Measurements from ENCODE around the gene MIGA2. TPM values are rescaled to one million over a fixed set of nuclear protein-coding genes. Genes with fewer than 3 reads are reported as not detected.
A peak's percentile ranks its signal among the peaks of the same experiment; 100 is the strongest.

Gene MIGA2
- total and polyA plus RNA-seq, 2 donors (not counting 1 experiment from before 2014, with no cell fraction given), result 62.1 to 78.1 TPM

DNA sequence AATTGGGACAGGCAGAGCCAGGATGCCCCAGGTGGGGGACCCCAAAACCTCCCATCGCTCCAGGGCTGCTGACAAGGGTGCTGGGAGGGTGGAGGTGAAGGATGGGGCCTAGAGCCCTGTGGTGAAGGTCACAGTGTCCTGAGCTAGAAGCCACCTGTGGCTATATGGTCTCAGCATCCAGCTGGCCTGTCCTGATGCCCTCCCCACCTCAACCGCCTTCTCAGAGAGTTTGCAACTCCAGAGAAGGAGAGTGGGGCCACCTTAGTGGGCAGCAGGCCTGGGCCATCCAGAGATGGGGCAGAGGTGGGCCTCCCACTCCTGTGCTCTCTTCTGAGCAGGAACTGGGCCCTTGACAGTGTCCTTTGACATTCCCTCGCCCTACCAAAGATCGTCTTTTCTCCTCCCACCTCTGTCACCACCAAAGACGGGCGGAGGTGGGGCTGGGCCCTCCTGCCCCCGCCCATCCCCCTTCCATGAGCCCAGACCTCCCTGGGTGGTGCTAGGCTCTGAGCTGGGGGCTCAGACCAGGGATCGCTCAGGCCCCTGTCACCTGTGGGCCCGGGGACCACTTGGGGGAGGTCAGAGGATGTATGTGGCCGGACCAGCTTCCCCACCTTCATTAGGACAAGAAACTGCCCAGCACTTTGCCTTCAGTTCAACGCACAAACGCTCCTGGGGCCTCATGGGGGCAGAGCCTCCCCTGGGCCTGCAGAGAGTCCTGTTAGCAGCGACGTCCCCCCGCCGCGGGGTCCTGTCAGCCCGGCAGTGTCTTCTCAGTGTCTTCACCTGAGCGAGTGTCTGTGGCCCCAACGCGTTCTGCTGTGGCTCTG lies 34.5 kb downstream of the MIGA2 start:
- intact Hi-C loops (cut with micrococcal nuclease), result no loop called here
- CTCF ChIA-PET, result no interaction called here
- Histone ChIP-seq H3K4me3 (ENCODE audit: control extremely low read depth in 1 of 5, extremely low read depth in 1 of 5, insufficient read depth in 1 of 5, low read depth in 2 of 5, low read length in 4 of 5) (no peak overlapping the region), H2AFZ (ENCODE audit: insufficient read depth, low read depth, low read length, poor library complexity, severe bottlenecking) (no peak overlapping the region), H3K4me1 (ENCODE audit: control insufficient read depth in 2 of 2, insufficient read depth in 2 of 2, low read length in 2 of 2) (peaks cover 25 to 37% of the 10 kb centered on the region in 2 donors), H3K36me3 (replicated peaks in 1 of 2; ENCODE audit: control extremely low read depth in 1 of 2, control insufficient read depth in 1 of 2, extremely low read depth in 1 of 2, insufficient read depth in 2 of 2, low read length in 1 of 2) (peaks cover 0 to 5% of the 10 kb centered on the region in 2 experiments), H3K79me2 (ENCODE audit: control insufficient read depth, insufficient read depth, low read length) (no peaks in the 10 kb centered on the region), H4K20me1 (ENCODE audit: control insufficient read depth, insufficient read depth, low read length, poor library complexity, severe bottlenecking) (no peaks in the 10 kb centered on the region), H3K9ac (ENCODE audit: low read length) (no peak overlapping the region), H3K27me3 (replicated peaks in 1 of 4; ENCODE audit: control extremely low read depth in 1 of 4, control insufficient read depth in 3 of 4, insufficient read depth in 4 of 4, low read length in 3 of 4) (no peaks in the 10 kb centered on the region), H3K9me3 (ENCODE audit: control extremely low read depth in 1 of 3, control insufficient read depth in 2 of 3, insufficient read depth in 1 of 3, low read length in 2 of 3) (no peaks in the 10 kb centered on the region), H3K4me2 (replicated peaks; ENCODE audit: low read depth, low read length, poor library complexity, severe bottlenecking) (peak overlapping the region; percentile 76), H3K27ac (ENCODE audit: low read length in 2 of 2) (peak overlapping the region in 1 of 2 donors; percentile 12)
- ATAC-seq (ENCODE audit: low read depth) (no peak), DNase-seq (no peak)
- Mint-ChIP-seq H3K27ac (no peak overlapping the region), H3K9me3 (ENCODE audit: insufficient read depth) (no peaks in the 10 kb centered on the region), H3K4me1 (peaks cover 25% of the 10 kb centered on the region), H3K27me3 (no peaks in the 10 kb centered on the region), H3K4me3 (no peak overlapping the region)
- no peak for TF ChIP-seq EZH2 (IDR thresholded peaks at IDR 0.05; ENCODE audit: borderline replicate concordance, insufficient read depth, low read depth, low read length, poor library complexity, severe bottlenecking)
- TF ChIP-seq, protein P1, sequence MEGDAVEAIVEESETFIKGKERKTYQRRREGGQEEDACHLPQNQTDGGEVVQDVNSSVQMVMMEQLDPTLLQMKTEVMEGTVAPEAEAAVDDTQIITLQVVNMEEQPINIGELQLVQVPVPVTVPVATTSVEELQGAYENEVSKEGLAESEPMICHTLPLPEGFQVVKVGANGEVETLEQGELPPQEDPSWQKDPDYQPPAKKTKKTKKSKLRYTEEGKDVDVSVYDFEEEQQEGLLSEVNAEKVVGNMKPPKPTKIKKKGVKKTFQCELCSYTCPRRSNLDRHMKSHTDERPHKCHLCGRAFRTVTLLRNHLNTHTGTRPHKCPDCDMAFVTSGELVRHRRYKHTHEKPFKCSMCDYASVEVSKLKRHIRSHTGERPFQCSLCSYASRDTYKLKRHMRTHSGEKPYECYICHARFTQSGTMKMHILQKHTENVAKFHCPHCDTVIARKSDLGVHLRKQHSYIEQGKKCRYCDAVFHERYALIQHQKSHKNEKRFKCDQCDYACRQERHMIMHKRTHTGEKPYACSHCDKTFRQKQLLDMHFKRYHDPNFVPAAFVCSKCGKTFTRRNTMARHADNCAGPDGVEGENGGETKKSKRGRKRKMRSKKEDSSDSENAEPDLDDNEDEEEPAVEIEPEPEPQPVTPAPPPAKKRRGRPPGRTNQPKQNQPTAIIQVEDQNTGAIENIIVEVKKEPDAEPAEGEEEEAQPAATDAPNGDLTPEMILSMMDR (IDR thresholded peaks at IDR 0.05), result no peak
- WGBS (ENCODE audit: insufficient coverage), result 79% methylated on average over 15 of the region's 21 CpGs
- POLR2A ChIA-PET, result interaction anchor here (2.3 kb wide), 1 partner anchor 10 kb away, joined by 15 read pairs; the partner anchor contains the start of gene DOLPP1

DNA sequence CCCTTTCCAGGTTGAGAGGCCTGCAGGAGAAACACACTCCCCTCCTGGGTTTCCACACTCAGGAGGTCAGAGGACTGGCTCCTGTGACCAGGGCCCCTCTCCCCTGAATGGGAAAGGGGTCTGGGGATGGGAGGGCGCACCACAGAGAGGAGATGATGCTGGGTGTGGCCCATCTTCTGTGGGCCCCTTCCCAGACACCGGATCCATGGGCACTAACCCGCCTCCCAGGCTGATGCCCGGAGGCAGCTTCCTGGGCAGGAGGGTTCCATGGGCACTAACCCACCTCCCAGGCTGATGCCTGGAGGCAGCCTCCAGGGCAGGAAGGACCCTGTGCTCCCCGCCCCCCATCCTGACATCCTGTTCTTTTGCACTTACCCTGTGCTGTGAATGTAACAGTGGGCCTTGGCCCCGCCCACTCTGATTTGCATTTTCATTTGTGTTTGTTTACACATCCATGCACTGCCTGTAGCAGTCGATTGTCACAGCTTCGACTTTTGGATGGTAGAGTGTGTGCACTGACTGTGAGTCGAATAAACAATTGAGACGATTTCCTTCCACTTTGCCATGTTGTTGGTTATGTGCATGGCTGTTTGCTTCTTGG lies 35.2 kb downstream of the MIGA2 start:
- CTCF ChIA-PET, result no interaction called here
- ATAC-seq (ENCODE audit: low read depth) (no peak), DNase-seq (no peak)
- Mint-ChIP-seq H3K4me1 (peaks cover 25% of the 10 kb centered on the region), H3K27me3 (no peaks in the 10 kb centered on the region), H3K27ac (peak overlapping the region; percentile 75), H3K9me3 (ENCODE audit: insufficient read depth) (no peaks in the 10 kb centered on the region), H3K4me3 (no peak overlapping the region)
- Histone ChIP-seq H3K36me3 (replicated peaks in 1 of 2; ENCODE audit: control extremely low read depth in 1 of 2, control insufficient read depth in 1 of 2, extremely low read depth in 1 of 2, insufficient read depth in 2 of 2, low read length in 1 of 2) (peaks cover 0 to 3% of the 10 kb centered on the region in 2 experiments), H3K79me2 (ENCODE audit: control insufficient read depth, insufficient read depth, low read length) (no peaks in the 10 kb centered on the region), H3K27ac (ENCODE audit: low read length in 2 of 2) (peak overlapping the region in 1 of 2 donors; percentile 6), H3K4me3 (ENCODE audit: control extremely low read depth in 1 of 5, extremely low read depth in 1 of 5, insufficient read depth in 1 of 5, low read depth in 2 of 5, low read length in 4 of 5) (no peak overlapping the region), H3K9me3 (ENCODE audit: control extremely low read depth in 1 of 3, control insufficient read depth in 2 of 3, insufficient read depth in 1 of 3, low read length in 2 of 3) (no peaks in the 10 kb centered on the region), H4K20me1 (ENCODE audit: control insufficient read depth, insufficient read depth, low read length, poor library complexity, severe bottlenecking) (no peaks in the 10 kb centered on the region), H3K4me2 (replicated peaks; ENCODE audit: low read depth, low read length, poor library complexity, severe bottlenecking) (no peak overlapping the region), H2AFZ (ENCODE audit: insufficient read depth, low read depth, low read length, poor library complexity, severe bottlenecking) (no peak overlapping the region), H3K27me3 (replicated peaks in 1 of 4; ENCODE audit: control extremely low read depth in 1 of 4, control insufficient read depth in 3 of 4, insufficient read depth in 4 of 4, low read length in 3 of 4) (no peaks in the 10 kb centered on the region), H3K4me1 (ENCODE audit: control insufficient read depth in 2 of 2, insufficient read depth in 2 of 2, low read length in 2 of 2) (peaks cover 25 to 37% of the 10 kb centered on the region in 2 donors), H3K9ac (ENCODE audit: low read length) (no peak overlapping the region)
- TF ChIP-seq, protein P1 (IDR thresholded peaks at IDR 0.05), result no peak
- no peak for TF ChIP-seq EZH2 (IDR thresholded peaks at IDR 0.05; ENCODE audit: borderline replicate concordance, insufficient read depth, low read depth, low read length, poor library complexity, severe bottlenecking)
- POLR2A ChIA-PET, result no interaction called here
- intact Hi-C loops (cut with micrococcal nuclease), result no loop called here
- 59% methylated on average over 8 of the region's 10 CpGs for WGBS (ENCODE audit: insufficient coverage)

All from B cell (primary cell).